Neural crest cell (in vitro differentiated cells): ENCODE results near the gene KCNJ5. TPM values are rescaled to one million over a fixed set of nuclear protein-coding genes. Genes with fewer than 3 reads are reported as not detected.

Experiments
- DNase-seq: peaks from one replicate; pipeline ENCODE4 v3.0.0; 2021; ENCODE audit warnings: low read depth, mixed read lengths, low spot score
- H3K27ac Mint-ChIP-seq: one replicate; pipeline ENCODE4 v1.8.0; 2021; ENCODE audit warnings: mild to moderate bottlenecking, mixed read lengths; ENCODE audit not compliant: unreplicated experiment
- H3K27me3 Mint-ChIP-seq: 2 replicates; pipeline ENCODE4 v1.8.0; 2021; ENCODE audit warnings: low read depth, mild to moderate bottlenecking, mixed read lengths
- H3K36me3 Mint-ChIP-seq: 2 replicates; pipeline ENCODE4 v1.8.0; 2021; ENCODE audit warnings: low read depth, mild to moderate bottlenecking, mixed read lengths
- H3K4me1 Mint-ChIP-seq: 2 replicates; pipeline ENCODE4 v1.8.0; 2021; ENCODE audit warnings: mixed read lengths
- H3K4me3 Mint-ChIP-seq: one replicate; pipeline ENCODE4 v1.8.0; 2021; ENCODE audit warnings: mild to moderate bottlenecking, mixed read lengths
- H3K9me3 Mint-ChIP-seq: 2 replicates; pipeline ENCODE4 v1.8.0; 2021; ENCODE audit warnings: mixed read lengths
- CTCF ChIP-seq: fragments of 200-600 bp; sonication (generic); conservative IDR thresholded peaks from 2 replicates; pipeline ENCODE4 v1.5.0; 2021; ENCODE audit warnings: antibody characterized with exemption, mild to moderate bottlenecking
- total RNA-seq: library from RNA; stranded (reverse); gene quantifications from 2 replicates; pipeline ENCODE4 v1.2.1, GENCODE V29; 2021

KCNJ5 gene
- total RNA-seq, 1 donor from 2014 or later, result 0.14 TPM

- Mint-ChIP-seq H3K27ac (no peak overlapping the region), H3K4me3 (no peak overlapping the region), H3K4me1 (no peaks in the 10 kb centered on the region), H3K9me3 (no peaks in the 10 kb centered on the region), H3K27me3 (no peaks in the 10 kb centered on the region), H3K36me3 (no peaks in the 10 kb centered on the region)
- no peak for TF ChIP-seq CTCF
- no peak for DNase-seq
These were observed 58.8 kb downstream of the KCNJ5 start for GRCh38 chr11:128949791-128950454.

GRCh38 chr11:128953151-128953550, 62.0 kb downstream of the KCNJ5 start:
- Mint-ChIP-seq H3K27me3 (no peaks in the 10 kb centered on the region), H3K27ac (no peak overlapping the region), H3K4me3 (no peak overlapping the region), H3K9me3 (no peaks in the 10 kb centered on the region), H3K4me1 (peaks cover 4% of the 10 kb centered on the region), H3K36me3 (no peaks in the 10 kb centered on the region)
- no peak for DNase-seq
- no peak for TF ChIP-seq CTCF

DNA sequence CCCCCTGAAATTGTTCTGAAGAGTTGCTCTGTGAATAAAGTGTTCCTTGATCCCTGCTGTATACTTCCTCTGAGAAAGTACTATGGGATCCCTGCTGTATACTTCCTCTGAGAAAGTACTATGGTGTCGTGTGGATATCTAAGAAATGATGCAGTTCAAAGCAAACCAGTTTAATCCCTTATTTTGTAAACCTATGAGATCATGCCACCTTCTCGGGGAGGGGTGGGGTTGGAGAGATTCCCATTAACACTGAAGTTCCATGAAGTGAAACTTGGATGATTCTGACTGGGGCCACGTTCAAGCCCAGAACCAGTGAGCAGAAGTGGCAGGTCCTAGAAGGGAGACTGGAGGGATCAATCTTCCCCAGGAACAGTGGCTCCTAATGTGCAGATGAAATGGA, 64.5 kb downstream of the KCNJ5 start:
- no peaks in the 10 kb centered on the region for H3K9me3 Mint-ChIP-seq
- no peak for TF ChIP-seq CTCF
- H3K4me3 Mint-ChIP-seq, result no peak overlapping the region
- H3K4me1 Mint-ChIP-seq, result peaks cover 4% of the 10 kb centered on the region
- H3K27ac Mint-ChIP-seq, result no peak overlapping the region
- H3K36me3 Mint-ChIP-seq, result no peaks in the 10 kb centered on the region
- no peaks in the 10 kb centered on the region for H3K27me3 Mint-ChIP-seq
- no peak for DNase-seq

DNA sequence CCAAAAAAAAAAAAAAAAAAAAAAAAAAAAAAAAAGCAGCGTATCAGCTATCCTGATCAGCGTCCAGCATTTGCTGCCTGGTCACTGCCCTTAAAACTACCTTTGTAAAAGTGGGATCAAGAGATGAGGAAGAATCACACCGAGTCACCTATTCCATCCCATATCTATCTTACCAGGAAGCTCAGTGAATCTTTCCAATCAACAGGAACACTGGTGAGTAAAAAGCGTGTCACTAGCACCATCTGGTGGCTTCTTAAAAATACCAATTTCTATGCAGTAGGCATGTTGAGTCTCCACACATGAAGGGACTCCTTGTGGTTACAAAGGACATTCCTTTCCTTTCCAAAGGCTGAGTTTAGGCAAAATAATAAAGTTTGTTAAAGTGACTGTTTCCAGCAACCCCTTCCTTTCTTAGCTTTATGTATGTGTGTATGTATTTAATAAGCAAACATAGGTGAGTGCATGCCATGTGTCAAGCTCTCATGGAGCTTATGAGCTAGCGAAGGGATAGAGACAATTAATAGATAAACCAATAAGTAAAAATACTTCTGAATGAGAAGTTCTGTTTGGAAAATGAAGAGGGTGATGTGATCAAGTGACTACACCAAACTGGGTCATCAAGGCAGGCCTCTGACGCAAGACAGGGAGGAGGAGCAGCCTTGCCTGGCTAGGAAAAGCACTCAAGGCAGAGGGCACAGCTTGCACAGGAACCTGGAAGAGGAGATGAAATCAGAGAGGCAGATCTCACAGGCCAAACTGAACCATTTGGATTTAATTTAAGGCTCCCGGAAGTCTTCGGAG, 65.4 kb downstream of the KCNJ5 start:
- peak; percentile 37 for DNase-seq
- H3K27ac Mint-ChIP-seq, result no peak overlapping the region

DNA sequence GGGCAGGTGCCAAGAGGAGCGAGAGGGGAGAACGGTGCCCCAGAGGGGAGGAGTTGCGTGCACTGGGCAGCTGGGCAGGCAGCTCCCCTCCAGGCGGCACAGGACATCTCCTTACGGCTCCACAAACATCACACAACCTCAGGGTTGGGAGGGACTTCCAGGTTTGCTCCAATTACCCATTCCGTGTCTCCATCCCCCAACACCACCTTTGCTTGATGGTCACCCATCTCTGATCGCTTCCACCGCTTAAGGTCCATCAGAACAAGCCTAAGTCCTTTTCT, 66.0 kb downstream of the KCNJ5 start:
- H3K27ac Mint-ChIP-seq, result no peak overlapping the region
- no peaks in the 10 kb centered on the region for H3K27me3 Mint-ChIP-seq
- DNase-seq, result no peak
- no peak for TF ChIP-seq CTCF
- no peak overlapping the region for H3K4me3 Mint-ChIP-seq
- peaks cover 4% of the 10 kb centered on the region for H3K4me1 Mint-ChIP-seq
- H3K9me3 Mint-ChIP-seq, result no peaks in the 10 kb centered on the region
- no peaks in the 10 kb centered on the region for H3K36me3 Mint-ChIP-seq

More for the DNA sequence above, 65.4 kb downstream of the KCNJ5 start:
- H3K4me1 Mint-ChIP-seq, result peaks cover 4% of the 10 kb centered on the region
- no peaks in the 10 kb centered on the region for H3K27me3 Mint-ChIP-seq
- no peak overlapping the region for H3K4me3 Mint-ChIP-seq
- H3K9me3 Mint-ChIP-seq, result no peaks in the 10 kb centered on the region
- TF ChIP-seq CTCF, result peak; percentile 88
- no peaks in the 10 kb centered on the region for H3K36me3 Mint-ChIP-seq
